Measurements from ENCODE around the gene DEAF1. TPM values are rescaled to one million over a fixed set of nuclear protein-coding genes. Genes with fewer than 3 reads are reported as not detected.

The DEAF1 gene
- total and polyA plus RNA-seq, 2 experiments from 2014 or later: 42.6 to 47.8 TPM

- peaks cover 24% of the 10 kb centered on the region for H3K4me1 ChIP-seq (ENCODE audit: insufficient read depth)
- H3K79me2 ChIP-seq (replicated peaks; ENCODE audit: insufficient read depth): no peaks in the 10 kb centered on the region
- peak overlapping the region; percentile 71 for H3K4me3 Mint-ChIP-seq
- ATAC-seq: peak; percentile 30
- H3F3A ChIP-seq (replicated peaks; ENCODE audit: low read depth): peaks cover 20% of the 10 kb centered on the region
- H3K27me3 ChIP-seq (ENCODE audit: insufficient read depth): peaks cover 69% of the 10 kb centered on the region
- peak overlapping the region; percentile 55 for H3K4me3 ChIP-seq
- H3K27ac ChIP-seq (ENCODE audit: low read depth): no peak overlapping the region
- no peaks in the 10 kb centered on the region for H3K9me3 Mint-ChIP-seq
- peaks cover 71% of the 10 kb centered on the region for H3K27me3 Mint-ChIP-seq (ENCODE audit: insufficient read depth, low read depth, poor library complexity)
- peak overlapping the region; percentile 90 for H3K4me2 ChIP-seq
- peaks cover 25% of the 10 kb centered on the region; the same call in 2 of the 3 replicates for H3K4me1 Mint-ChIP-seq
- no peaks in the 10 kb centered on the region for H3K36me3 ChIP-seq (ENCODE audit: insufficient read depth)
- no peaks in the 10 kb centered on the region for H3K9me2 ChIP-seq (ENCODE audit: insufficient read depth)
- H3K27ac Mint-ChIP-seq: no peak overlapping the region
- 0 out of 2 replicates have a peak overlapping the region, but pooled peaks have one; percentile 32 for H2AFZ ChIP-seq
- DNase-seq (ENCODE audit: low spot score): peak; percentile 78
- TF ChIP-seq EZH2 (IDR thresholded peaks at IDR 0.05; ENCODE audit: low read depth, unreplicated experiment): peak; percentile 16
- TF ChIP-seq, protein P1, sequence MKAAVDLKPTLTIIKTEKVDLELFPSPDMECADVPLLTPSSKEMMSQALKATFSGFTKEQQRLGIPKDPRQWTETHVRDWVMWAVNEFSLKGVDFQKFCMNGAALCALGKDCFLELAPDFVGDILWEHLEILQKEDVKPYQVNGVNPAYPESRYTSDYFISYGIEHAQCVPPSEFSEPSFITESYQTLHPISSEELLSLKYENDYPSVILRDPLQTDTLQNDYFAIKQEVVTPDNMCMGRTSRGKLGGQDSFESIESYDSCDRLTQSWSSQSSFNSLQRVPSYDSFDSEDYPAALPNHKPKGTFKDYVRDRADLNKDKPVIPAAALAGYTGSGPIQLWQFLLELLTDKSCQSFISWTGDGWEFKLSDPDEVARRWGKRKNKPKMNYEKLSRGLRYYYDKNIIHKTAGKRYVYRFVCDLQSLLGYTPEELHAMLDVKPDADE (IDR thresholded peaks at IDR 0.05): no peak
- H4K20me1 ChIP-seq (replicated peaks; ENCODE audit: insufficient read depth): no peaks in the 10 kb centered on the region
- H3K36me3 Mint-ChIP-seq (ENCODE audit: low read depth): no peaks in the 10 kb centered on the region; the same call in 2 of the 3 replicates
Measured at GRCh38 chr11:638631-639331, 56.2 kb downstream of the DEAF1 start.

DNA sequence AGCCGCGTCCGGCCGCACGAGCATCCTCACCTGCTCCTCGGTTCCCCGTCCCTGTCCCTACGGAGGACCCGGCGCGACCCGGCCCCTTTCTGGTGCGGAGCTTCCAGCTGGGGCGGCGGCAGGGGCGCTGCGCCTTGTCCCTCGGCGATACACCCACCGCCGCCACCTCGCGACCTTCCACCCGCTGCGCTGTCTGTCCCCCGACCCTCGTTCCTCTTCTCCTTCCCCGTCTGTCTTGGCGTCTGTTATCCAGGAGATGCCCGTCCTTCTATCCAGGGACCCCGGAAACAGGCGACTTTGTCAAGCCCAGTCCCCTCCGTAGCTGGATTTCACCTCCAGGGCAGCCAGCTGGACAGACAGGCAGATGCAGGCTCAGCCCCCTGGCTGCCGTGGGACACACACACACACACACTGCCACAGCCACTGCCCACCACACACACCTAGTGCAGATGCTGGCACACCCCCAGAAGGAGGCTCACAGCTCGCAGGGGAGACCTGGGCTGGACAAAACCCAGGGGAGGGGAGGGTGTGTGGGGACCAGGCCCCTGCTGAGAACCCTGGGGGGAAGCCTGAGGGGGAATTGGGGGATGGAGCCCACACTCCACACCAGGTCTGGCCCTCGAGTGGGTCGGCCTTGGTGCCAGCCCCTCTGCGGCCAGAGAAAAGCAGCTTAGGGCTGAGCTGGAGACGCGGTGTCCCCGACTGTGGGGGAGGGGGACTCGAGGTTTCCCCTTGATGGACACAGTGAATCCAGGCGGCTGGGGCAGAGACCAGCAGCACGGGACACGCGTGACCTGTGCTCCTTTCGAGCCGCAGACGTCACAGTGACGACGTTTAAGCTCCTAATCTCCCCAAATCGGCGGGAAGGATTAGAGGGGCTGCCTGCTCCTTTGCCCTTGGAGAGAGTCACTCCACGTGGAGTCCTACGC, 57.2 kb downstream of the DEAF1 start:
- Mint-ChIP-seq H3K27ac (no peak overlapping the region), H3K4me1 (peaks cover 25% of the 10 kb centered on the region; the same call in 2 of the 3 replicates), H3K4me3 (peak overlapping the region; percentile 67), H3K36me3 (ENCODE audit: low read depth) (no peaks in the 10 kb centered on the region; the same call in 2 of the 3 replicates), H3K9me3 (no peaks in the 10 kb centered on the region), H3K27me3 (ENCODE audit: insufficient read depth, low read depth, poor library complexity) (peaks cover 68% of the 10 kb centered on the region)
- Histone ChIP-seq H3F3A (replicated peaks; ENCODE audit: low read depth) (peaks cover 20% of the 10 kb centered on the region), H2AFZ (no peak overlapping the region), H3K4me3 (peak overlapping the region; percentile 55), H3K27me3 (ENCODE audit: insufficient read depth) (peaks cover 73% of the 10 kb centered on the region), H3K27ac (ENCODE audit: low read depth) (no peak overlapping the region), H3K79me2 (replicated peaks; ENCODE audit: insufficient read depth) (no peaks in the 10 kb centered on the region), H3K4me2 (peak overlapping the region; percentile 90), H3K4me1 (ENCODE audit: insufficient read depth) (peaks cover 24% of the 10 kb centered on the region), H3K36me3 (ENCODE audit: insufficient read depth) (no peaks in the 10 kb centered on the region), H4K20me1 (replicated peaks; ENCODE audit: insufficient read depth) (no peaks in the 10 kb centered on the region), H3K9me2 (ENCODE audit: insufficient read depth) (no peaks in the 10 kb centered on the region)
- ATAC-seq (peak; percentile 1; the same call in 2 of the 3 replicates), DNase-seq (ENCODE audit: low spot score) (peak; percentile 61)
- TF ChIP-seq ZNF114 (CRISPR knock-in tag; IDR thresholded peaks at IDR 0.05) (no peak), CREB1 (CRISPR knock-in tag; IDR thresholded peaks at IDR 0.05; ENCODE audit: low read depth) (peak; percentile 34; the same call in 1 of the 2 replicates), EZH2 (IDR thresholded peaks at IDR 0.05; ENCODE audit: low read depth, unreplicated experiment) (peak; percentile 86)

- H3K4me1 Mint-ChIP-seq: peaks cover 21% of the 10 kb centered on the region; the same call in 2 of the 3 replicates
- Histone ChIP-seq H3K4me1 (ENCODE audit: insufficient read depth) (peaks cover 24% of the 10 kb centered on the region), H3K4me2 (peak overlapping the region; percentile 90), H4K20me1 (replicated peaks; ENCODE audit: insufficient read depth) (no peaks in the 10 kb centered on the region), H3K79me2 (replicated peaks; ENCODE audit: insufficient read depth) (no peaks in the 10 kb centered on the region), H3K27ac (ENCODE audit: low read depth) (no peak overlapping the region), H3K36me3 (ENCODE audit: insufficient read depth) (no peaks in the 10 kb centered on the region), H3K27me3 (ENCODE audit: insufficient read depth) (peaks cover 75% of the 10 kb centered on the region), H3K4me3 (peak overlapping the region; percentile 55), H3F3A (replicated peaks; ENCODE audit: low read depth) (peaks cover 20% of the 10 kb centered on the region), H3K9me2 (ENCODE audit: insufficient read depth) (no peaks in the 10 kb centered on the region), H2AFZ (no peak overlapping the region)
- no peak overlapping the region for H3K27ac Mint-ChIP-seq
- ATAC-seq (no peak), DNase-seq (ENCODE audit: low spot score) (no peak)
- no peaks in the 10 kb centered on the region; the same call in 2 of the 3 replicates for H3K36me3 Mint-ChIP-seq (ENCODE audit: low read depth)
- H3K27me3 Mint-ChIP-seq (ENCODE audit: insufficient read depth, low read depth, poor library complexity): peaks cover 67% of the 10 kb centered on the region
- H3K9me3 Mint-ChIP-seq: no peaks in the 10 kb centered on the region
- H3K4me3 Mint-ChIP-seq: peak overlapping the region; percentile 67
- TF ChIP-seq, protein P2, sequence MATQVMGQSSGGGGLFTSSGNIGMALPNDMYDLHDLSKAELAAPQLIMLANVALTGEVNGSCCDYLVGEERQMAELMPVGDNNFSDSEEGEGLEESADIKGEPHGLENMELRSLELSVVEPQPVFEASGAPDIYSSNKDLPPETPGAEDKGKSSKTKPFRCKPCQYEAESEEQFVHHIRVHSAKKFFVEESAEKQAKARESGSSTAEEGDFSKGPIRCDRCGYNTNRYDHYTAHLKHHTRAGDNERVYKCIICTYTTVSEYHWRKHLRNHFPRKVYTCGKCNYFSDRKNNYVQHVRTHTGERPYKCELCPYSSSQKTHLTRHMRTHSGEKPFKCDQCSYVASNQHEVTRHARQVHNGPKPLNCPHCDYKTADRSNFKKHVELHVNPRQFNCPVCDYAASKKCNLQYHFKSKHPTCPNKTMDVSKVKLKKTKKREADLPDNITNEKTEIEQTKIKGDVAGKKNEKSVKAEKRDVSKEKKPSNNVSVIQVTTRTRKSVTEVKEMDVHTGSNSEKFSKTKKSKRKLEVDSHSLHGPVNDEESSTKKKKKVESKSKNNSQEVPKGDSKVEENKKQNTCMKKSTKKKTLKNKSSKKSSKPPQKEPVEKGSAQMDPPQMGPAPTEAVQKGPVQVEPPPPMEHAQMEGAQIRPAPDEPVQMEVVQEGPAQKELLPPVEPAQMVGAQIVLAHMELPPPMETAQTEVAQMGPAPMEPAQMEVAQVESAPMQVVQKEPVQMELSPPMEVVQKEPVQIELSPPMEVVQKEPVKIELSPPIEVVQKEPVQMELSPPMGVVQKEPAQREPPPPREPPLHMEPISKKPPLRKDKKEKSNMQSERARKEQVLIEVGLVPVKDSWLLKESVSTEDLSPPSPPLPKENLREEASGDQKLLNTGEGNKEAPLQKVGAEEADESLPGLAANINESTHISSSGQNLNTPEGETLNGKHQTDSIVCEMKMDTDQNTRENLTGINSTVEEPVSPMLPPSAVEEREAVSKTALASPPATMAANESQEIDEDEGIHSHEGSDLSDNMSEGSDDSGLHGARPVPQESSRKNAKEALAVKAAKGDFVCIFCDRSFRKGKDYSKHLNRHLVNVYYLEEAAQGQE (IDR thresholded peaks at IDR 0.05; ENCODE audit: unreplicated experiment): no peak
- TF ChIP-seq CREB1 (CRISPR knock-in tag; IDR thresholded peaks at IDR 0.05; ENCODE audit: low read depth) (no peak), NANOG (IDR thresholded peaks at IDR 0.05; ENCODE audit: borderline replicate concordance) (no peak), ZNF331 (CRISPR knock-in tag; IDR thresholded peaks at IDR 0.05; ENCODE audit: low read depth) (no peak)
- TF ChIP-seq, protein P3, sequence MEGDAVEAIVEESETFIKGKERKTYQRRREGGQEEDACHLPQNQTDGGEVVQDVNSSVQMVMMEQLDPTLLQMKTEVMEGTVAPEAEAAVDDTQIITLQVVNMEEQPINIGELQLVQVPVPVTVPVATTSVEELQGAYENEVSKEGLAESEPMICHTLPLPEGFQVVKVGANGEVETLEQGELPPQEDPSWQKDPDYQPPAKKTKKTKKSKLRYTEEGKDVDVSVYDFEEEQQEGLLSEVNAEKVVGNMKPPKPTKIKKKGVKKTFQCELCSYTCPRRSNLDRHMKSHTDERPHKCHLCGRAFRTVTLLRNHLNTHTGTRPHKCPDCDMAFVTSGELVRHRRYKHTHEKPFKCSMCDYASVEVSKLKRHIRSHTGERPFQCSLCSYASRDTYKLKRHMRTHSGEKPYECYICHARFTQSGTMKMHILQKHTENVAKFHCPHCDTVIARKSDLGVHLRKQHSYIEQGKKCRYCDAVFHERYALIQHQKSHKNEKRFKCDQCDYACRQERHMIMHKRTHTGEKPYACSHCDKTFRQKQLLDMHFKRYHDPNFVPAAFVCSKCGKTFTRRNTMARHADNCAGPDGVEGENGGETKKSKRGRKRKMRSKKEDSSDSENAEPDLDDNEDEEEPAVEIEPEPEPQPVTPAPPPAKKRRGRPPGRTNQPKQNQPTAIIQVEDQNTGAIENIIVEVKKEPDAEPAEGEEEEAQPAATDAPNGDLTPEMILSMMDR (conservative IDR thresholded peaks at IDR 0.05; ENCODE audit: low read depth in 2 of 2): no peak
Measured at GRCh38 chr11:637333-637592, 57.8 kb downstream of the DEAF1 start.

Measured in GM23338 (cell line).